Spleen (tissue), 7 donors: ENCODE data around the gene ATP6V1G2.

Source experiments
- POLR2A ChIP-seq, 3 donors: fragments of 450-650 bp; IDR thresholded peaks; one replicate each; pipeline ENCODE4 v1.5.1; 2017; ENCODE audit warnings: antibody characterized with exemption in 3 of 3, mild to moderate bottlenecking in 1 of 3
- POLR2AphosphoS5 ChIP-seq, 3 donors: sonication (generic); formaldehyde crosslinking; IDR thresholded peaks; one replicate each; pipeline ENCODE4 v1.5.1; 2017; ENCODE audit warnings: antibody characterized with exemption in 3 of 3
- TF ChIP-seq, protein P1 (sequence below), 11 experiments: fragments of 200-600 bp in 7 of 11; fragments of 450-650 bp in 4 of 11; sonication (generic) in 4 of 11; IDR thresholded peaks in 8 of 11; conservative IDR thresholded peaks in 3 of 11; 1 replicate in 7 of 11; 2 replicates in 4 of 11; pipeline versions ENCODE4 v1.4.0 to v1.8.0; 2016 to 2021; ENCODE audit warnings: antibody characterized with exemption in 11 of 11, inconsistent platforms in 4 of 11, mild to moderate bottlenecking in 1 of 11
- donor health status: DM: no; HTN: no; CAD: no; lungs with moderate emphysema.
- donor health status: DM: no; HTN: no; CAD: no.
- donor health status: DM: no; HTN: no; CAD: no.

DNA sequence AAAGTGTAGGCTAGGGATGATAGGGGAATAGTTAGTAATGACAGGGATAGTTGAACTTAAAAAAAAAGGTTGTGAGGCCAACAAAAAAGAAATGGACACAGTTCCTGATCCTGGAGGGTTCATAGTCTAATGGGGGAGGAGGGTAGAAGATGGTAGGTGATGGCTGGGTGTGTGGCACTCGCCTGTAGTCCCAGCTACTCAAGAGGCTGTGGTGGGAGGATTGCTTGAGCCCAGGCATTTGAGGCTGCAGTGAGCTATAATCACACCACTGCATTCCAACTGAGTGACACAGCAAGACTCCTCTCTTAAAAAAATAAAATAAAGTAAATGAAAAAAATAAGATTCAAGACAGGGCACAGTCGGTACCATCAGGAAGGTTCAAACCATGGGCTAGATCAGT, 50.8 kb downstream of the ATP6V1G2 start:
- no peak for TF ChIP-seq POLR2A (IDR thresholded peaks at IDR 0.05)
- TF ChIP-seq, protein P1, sequence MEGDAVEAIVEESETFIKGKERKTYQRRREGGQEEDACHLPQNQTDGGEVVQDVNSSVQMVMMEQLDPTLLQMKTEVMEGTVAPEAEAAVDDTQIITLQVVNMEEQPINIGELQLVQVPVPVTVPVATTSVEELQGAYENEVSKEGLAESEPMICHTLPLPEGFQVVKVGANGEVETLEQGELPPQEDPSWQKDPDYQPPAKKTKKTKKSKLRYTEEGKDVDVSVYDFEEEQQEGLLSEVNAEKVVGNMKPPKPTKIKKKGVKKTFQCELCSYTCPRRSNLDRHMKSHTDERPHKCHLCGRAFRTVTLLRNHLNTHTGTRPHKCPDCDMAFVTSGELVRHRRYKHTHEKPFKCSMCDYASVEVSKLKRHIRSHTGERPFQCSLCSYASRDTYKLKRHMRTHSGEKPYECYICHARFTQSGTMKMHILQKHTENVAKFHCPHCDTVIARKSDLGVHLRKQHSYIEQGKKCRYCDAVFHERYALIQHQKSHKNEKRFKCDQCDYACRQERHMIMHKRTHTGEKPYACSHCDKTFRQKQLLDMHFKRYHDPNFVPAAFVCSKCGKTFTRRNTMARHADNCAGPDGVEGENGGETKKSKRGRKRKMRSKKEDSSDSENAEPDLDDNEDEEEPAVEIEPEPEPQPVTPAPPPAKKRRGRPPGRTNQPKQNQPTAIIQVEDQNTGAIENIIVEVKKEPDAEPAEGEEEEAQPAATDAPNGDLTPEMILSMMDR (IDR thresholded peaks at IDR 0.05 in 8 of 11, conservative IDR thresholded peaks at IDR 0.05 in 3 of 11) = no peak
- TF ChIP-seq POLR2AphosphoS5 (IDR thresholded peaks at IDR 0.05) = no peak
